GM18907 (cell line): ENCODE data around the gene GRIN2A.

Experiments
- ATAC-seq: cut with Tn5 transposase; IDR thresholded peaks from one replicate; pipeline ENCODE4 v1.9.1; 2021; ENCODE audit warnings: mild to moderate bottlenecking, moderate library complexity; ENCODE audit not compliant: unreplicated experiment

The GRIN2A gene

DNA sequence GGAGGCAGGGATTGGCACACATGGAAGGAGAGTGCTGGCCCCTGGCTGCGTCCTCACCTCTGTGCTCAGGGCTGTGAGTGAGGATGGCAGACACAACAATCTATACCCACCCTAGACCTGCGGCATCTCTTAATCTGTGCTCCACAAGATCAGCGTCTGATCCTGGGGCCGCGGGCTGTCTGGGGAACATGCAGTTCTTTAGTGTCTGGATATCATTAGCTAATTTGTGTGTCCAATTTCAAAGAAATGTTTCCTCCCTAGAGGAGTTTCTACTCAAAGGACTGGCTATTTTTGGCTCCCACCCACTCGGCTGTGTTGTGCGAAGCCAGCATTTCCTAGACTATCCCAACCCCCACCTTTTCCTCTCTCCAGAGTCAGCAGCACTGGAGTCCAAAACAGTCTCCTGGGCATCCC lies 93.8 kb downstream of the GRIN2A start:
- ATAC-seq: no peak

DNA sequence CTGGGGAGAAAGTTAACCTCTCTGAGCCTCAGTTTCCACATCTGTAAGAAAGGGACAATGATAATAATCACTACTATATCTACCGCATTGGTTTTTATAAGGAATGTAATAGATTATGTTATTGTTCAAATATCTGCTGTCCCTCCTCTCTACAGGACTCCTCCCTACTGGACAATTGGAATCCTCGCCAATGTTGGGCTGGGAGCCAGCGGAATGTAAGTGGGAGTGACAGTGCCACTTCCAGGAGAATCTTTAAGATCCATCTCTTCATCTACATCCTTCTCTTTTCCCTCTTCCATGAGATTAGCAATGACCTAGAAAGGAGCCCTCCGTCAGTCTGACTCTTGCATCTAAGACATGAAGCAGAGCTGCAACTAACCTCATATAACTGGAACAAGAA lies 95.1 kb downstream of the GRIN2A start:
- ATAC-seq: no peak

DNA sequence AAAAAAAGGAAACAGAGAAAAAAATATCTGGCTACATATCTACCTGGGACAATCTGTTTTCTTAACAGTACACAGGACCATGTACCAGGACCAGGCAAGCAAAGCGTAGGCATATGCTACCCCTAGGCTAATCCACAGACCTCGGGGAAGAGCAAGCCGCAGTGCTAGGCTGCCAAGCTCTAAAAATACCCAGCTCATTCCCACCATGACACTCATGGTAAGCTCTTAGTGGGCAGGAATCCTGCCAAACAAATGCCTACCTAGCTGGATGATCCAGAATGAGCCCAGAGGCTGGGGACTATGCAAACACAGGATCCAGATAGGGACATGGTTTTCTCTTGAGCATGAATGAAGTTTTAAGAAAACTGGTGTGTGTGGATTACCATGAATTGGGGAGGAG lies 95.6 kb downstream of the GRIN2A start:
- no peak for ATAC-seq

DNA sequence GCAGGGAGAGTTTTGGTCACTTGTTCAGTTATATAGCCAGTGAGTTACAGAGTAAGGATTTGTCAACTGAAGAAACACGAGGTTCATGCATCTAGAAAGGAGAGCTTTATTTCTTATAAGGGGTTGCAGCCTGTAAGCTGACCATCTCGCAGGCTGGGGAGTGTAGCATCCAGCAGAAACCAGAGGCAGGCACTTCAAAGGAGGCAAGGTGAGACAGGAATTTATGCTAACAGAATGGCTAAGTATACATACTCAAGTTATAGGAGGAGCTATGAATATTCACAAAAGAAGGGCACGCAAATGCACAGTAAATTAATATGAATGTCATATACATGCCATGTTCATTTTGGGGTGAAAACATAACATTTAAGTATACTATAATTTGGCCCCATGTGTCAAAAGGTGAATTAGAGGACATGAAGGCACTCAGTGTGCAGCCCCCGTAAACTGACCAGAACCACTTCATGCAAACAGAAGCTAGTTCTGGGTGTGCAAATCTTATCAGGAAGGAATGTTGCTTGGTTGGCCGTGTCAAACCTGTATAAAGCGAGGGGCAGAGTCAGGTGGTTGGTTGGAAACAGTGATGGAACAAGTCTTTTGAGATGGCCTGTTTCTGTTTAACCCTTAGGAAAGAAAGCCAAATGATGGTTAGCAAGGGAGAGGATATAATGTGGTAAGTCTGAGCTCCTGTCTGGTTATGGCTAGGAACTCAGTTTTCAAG lies 97.0 kb downstream of the GRIN2A start:
- ATAC-seq: no peak

DNA sequence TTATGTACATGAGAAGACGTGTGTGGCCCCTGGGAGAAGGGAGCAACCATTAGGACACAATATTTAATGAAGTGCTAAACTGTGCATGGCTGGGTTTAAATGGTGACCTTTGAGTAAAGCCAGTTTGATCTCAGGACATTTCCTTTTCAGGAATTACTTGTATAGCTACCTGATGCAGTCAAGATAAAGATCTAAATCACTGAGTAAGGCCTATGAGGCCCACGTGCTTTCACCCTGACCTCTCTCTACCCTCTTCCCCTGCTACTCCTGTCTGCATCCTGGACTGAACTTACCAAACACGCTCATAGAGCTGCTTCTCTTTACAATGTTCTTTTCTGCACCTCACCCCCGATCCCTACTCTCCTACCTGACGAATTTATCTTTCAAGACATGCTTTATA lies 98.9 kb downstream of the GRIN2A start:
- ATAC-seq: no peak

DNA sequence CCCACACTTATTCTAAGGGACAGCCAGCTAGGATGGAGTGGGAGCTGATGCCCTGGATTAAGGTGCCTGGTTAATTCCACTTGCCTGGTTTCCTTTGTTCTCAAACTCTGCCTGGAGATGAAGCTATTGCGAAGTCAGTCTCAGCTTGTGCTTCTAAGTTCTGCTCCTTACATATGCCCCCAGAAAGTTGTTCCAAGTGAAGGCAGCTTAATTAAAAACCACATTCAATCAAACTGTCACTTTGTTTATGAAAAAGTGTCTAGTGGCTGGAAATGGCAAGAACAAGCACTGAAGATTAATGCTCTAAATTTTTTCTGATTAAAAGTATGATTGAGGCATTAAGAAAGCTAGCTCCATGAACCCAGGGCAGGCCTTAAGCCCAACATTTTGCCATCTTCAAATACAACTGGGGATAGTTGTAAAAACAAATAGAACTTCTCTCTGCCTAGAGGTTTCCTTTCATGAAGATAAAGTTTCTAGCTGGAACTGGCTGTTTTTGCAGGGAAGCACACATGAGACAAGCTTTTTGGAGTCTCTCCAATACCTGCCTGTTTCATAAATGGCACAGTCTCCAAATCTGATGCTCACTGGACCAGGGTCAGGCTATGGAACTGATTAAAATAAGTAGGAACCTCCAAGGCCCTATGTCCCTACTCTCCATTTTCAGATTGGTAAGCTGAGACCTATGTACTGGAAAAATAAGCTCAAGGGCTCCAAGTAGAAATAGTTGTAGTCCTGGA lies 100.9 kb downstream of the GRIN2A start:
- ATAC-seq: no peak

DNA sequence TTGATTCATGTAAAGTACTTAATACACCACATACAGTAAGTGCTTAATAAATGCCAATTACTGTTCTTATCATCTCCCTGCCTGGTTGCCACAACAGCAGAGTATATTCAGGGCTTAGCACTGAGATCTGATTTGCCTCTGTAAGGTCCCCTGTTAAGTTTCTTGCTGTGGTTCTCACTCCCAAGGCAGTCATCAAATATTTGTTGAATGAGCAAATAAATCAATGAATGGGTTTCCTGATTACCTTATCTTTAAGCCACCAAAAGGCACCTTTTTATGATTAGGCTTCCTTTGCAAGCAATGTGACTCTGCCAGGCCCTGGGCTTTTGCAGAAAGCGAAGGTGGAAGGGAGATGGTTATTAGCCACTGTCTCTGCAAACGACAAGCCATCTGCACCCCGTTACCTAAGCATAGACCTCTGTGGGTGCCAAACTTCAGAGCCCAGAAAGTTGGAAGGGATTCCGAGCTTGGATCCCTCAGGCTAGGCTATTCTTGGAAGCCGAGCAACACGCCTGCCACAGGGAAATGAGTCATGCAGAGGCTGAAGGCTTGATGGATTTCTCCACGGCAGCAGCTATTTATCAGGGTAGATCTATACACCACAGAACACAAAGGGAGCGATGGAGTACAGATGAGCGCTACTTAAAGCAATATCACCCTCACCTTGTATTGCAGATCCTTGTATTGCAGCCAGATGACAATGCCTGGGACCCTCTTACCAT lies 102.0 kb downstream of the GRIN2A start:
- ATAC-seq: no peak

DNA sequence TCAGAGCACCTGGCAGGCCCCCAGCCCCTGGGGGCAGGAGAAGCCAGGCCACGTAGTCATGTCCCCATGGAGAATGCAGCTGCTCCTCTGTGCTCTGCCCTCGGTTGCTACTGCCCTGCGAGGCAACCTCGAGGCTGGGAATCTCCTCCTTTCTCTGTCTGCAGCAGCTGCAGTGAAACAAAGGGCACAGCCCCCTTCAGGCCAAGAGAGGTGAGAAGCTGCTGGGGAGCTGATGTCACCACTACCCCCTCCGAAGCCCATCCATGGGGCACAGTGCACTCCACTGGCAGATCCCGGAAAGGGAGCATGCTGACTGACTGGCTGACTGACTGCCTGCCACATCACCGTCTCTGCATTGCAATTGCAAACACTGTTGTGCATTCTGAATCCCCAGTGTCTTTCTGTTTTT lies 103.7 kb downstream of the GRIN2A start:
- ATAC-seq: no peak

DNA sequence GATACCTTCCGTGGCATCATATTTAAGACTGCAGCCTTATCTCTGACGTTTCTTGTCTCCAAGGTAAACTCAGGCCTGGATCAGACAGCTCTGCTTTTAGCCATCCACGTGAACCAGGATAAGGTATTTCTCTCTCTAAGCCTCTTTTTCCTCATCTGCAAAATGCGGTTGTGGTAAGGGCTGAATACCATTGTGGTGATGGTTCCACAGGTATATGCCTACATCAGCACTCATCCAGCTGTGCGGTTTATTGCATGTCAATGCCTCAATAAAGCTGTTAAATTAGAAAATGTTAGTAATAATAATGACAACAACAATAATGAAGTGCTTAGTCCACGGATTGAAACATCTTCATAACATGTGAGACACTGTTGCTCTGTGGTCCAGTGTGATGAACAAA lies 104.4 kb downstream of the GRIN2A start:
- no peak for ATAC-seq

DNA sequence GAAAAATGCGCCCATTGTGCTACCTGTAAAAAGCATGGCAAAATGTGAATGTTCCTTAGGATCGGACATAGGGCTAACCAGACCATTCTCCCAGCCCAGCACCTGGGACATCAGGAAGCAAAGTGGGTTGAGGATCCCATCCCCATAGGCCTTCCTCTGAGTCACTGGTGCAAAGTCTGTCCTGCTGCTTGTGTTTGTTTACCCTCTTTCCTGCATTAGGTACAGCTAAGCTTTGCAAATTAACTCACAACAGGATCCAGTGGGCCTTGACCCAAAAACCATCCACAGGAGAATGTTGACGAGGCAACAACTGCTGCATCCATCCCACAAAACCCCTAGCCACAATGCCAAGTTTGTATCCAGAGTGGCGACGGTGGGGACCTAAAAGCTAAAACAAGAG lies 106.2 kb downstream of the GRIN2A start:
- no peak for ATAC-seq

DNA sequence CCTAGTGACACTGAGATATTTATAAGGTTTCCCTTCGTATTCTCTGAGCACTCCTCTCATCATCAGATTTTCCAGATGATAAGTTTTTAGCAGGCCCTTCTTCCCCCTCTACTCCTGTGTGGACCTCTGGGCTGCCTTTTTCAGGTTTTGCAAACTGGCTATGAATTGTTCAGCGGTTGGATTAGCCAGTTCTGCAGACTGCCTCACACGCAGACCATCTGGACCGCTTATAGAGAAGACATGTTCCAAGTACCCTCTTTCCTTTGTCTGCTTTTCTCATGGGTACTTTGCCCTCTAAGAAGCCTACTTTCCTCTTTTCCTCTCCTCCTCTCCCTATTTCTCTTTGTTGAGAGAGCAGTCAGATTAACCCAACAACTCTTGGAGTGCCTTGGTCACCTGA lies 111.6 kb downstream of the GRIN2A start:
- no peak for ATAC-seq

DNA sequence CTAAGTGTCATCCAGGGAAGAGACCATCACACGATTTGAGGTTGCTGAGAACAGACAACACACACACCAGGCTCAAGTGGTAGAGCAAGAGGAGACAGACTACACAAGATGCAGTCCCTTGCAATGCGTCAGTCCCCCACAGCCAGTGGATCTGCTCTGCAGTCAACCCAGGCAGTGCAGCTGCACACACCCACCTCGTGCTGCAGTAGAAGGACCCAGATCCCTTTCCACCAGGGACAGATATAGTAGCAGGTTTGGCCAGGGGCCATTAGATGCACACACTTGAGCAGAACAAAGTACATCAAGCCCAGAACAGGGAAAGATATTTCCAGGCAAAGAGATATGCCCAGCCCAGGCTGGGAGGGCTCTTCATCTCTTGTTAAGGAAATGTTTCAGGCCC lies 112.9 kb downstream of the GRIN2A start:
- no peak for ATAC-seq

DNA sequence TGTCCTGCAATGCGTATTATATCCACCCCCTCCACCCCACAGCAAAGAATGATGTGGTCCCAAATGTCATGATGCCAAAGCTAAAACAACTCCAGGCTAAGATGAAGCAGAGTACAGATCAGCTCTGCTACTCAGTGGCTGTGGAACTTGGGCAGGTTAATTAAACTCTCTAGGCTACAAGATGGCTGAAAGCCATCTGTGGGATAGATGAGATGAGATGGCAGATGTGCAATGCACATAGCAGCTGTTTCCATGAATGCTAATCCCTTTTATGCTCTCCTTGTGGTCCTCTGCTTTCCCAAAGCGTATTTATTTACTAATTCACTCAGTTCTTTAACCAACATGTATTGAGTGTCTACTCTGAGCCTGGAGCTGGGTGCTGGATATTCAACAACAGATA lies 114.4 kb downstream of the GRIN2A start:
- no peak for ATAC-seq

DNA sequence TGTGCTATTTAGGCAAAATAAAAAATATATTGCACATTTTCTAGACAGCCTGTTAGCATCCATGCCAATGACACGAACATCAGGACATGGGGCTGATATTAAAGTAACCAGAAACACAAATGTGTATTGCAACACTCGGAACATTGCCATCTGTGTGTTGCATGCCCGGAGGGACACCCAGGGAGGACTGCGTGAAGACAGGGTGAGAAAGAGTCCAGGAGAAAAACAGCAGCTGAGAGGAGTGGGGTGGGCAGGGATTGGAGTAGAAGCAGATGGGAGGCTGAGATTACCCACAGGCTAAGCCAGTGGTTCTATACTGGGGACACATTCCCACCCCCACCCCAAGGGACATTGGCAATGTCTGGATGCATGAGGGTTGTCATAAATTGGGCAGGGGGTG lies 114.8 kb downstream of the GRIN2A start:
- no peak for ATAC-seq

DNA sequence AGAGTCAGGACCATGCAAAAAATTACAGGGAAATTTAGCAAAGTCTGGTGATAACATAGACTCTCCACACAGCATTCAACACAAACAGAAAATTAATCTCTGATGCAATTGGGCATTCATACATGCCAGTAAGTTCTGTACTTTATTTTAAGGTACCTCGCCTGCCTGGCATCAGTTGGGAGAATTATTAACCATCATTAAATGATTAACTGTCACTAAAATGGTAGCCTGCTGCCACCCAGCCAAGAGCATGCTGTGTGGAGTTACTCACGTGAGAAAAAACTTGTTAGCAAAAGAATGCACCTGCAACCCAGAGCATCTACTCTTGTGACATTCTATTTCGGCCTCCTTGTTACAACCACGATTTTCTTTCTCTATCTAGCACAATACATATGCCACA lies 117.2 kb downstream of the GRIN2A start:
- no peak for ATAC-seq

DNA sequence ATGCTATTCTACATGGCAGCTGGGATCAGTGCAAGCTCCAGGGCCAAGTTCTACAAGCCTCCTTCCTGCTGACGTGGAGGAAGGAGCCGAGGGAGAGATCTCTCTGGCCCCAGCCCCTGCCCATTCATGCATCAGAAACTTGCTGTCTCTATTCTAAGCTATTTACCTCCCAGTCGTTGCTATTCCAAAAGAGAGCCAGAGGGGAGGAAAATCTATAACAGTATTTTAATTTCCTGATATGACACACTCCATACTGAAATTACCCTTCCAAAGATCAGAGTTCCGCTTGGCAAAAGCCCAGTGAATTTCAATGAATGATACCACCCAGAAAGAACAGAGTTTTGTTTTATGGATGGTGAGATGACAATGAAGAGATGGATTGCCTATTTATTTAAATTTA lies 133.4 kb downstream of the GRIN2A start:
- no peak for ATAC-seq

DNA sequence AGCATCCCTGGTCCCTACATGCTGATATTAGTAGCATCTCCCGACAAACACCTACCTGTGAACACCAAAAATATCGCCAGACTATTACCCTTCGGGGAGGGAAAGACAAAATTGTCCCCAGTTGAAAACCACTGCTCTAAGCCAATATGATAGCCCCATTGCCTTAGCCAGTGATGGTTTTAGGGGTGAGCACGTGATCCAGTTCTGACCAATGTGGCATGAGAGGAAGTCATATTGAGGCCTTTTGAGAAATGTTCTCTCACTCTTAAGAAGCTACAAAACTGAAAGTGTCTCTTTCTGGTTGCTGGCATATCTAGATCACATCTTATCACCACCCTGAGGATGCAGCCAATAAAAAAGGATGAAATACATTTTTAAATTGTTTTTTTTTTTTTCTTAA lies 136.3 kb downstream of the GRIN2A start:
- no peak for ATAC-seq

DNA sequence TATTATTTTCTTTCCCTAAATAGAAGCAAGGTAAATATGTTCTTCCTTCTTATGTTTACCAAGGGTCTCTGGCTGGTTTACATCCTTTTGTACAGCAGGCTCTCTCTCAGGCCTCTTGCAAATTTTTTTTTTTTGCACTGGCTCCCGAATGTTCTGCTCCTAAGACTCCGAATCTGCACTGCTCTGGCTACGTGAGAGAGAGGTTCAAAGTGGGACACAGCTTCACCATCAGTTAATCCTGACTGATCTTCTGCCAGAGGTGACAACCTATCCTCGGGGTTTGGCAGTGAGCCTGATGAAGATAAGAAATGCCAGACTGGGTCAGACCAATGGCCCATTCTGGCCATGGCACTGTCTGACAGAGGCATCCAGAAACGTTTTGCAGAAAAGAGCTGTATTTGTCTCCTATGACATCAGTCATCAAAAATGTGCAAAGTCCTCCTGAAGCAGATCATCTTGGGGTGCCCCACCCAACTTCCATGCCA lies 136.9 kb downstream of the GRIN2A start:
- no peak for ATAC-seq

DNA sequence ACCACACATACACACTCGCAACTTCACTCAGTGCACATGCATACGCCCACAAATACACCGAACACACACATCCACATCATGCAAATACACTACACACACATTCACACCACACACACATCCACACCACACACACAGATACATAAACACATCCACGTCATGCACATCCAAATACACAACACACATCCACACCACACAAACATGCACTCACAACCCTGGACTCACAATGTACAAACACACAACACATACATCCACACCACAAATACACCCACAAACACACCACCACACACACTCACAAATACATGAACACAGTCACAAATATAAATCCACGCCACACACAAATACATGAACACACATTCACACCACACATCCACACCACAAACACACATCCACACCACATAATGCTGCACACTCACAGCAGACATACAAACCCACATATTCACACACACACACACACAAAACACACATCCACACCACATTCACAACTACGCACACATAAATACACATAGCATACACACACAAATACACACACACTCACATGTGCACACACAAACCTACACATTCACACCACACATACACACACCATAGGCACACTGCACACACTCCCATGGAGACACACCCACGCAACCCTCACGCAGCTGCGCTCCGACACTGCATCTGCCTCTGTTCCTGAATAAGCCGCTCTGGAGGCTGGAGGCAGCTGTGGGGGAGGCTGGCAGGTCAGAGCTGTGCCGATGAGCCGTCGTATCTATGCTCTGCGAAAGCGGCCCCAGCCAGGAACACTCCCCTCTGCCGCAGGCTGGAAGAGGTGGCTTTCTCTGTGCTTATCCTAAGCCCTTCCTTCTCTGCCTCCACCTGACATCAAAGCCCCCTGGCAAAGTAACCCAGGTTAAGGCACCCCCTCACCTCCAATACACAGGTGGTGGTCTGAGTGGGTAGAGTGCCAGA lies 141.8 kb downstream of the GRIN2A start:
- no peak for ATAC-seq

DNA sequence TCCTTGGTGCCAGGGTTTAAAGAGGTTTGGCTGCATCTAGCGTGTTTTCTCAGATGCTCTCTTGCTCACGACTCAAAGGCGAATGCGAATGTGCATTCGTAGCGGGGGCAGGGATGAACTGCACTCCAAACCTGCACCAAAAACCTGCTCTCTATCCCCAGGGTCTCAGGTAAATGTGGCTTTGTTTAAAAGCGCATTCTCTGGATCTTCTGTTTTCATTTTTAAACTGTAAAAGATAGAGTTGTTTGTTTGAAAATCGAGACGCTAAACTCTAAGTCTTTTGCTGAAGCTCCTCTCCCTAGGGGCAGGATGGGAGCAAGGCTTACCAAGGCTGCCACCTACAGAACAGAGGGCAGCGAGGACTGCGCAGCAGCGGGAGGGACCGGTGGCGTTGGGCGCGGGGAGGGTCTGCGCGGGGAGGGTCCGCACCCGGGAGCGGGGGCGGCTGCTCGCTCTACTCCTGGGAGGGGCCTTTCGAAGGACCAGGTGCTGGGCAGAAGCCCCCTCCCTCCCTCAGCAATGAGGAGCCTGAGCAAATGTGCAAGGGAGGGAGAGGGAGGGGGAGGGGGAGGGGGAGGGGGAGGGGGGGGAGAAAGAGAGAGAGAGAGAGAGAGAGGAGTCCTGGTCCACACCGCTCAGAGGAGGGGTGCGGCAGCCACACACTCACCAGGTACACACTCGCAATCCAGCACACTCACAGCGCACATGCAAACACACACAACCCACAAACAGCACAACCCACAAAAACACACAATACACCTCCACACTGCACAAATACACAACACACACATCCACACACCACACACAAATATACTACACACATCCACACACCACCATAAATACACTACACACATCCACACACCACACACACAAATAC lies 142.8 kb downstream of the GRIN2A start:
- no peak for ATAC-seq
